K562 (cell line): ENCODE data around the gene SRL. TPM values are rescaled to one million over a fixed set of nuclear protein-coding genes. Genes with fewer than 3 reads are reported as not detected.

Experiments
- ADNP ChIP-seq: fragments of 200-800 bp; sonication (Bioruptor generic); IDR thresholded peaks from 2 replicates; pipeline ENCODE4 v1.6.1; 2016; ENCODE audit warnings: missing genetic modification characterization, missing compliant biosample characterization
- ATF1 ChIP-seq, 2 experiments: fragments of 450-650 bp in 1 of 2; IDR thresholded peaks; 2 replicates each; pipeline ENCODE4 v1.6.1; 2016; ENCODE audit warnings: missing compliant biosample characterization in 1 of 2, missing genetic modification characterization in 1 of 2
- CBX5 ChIP-seq: IDR thresholded peaks from 2 replicates; pipeline ENCODE4 v1.6.1; 2014; ENCODE audit warnings: low read depth, borderline replicate concordance
- CHCHD3 ChIP-seq: fragments of 250-450 bp; sonication (Bioruptor Pico); IDR thresholded peaks from 2 replicates; pipeline ENCODE4 v2.1.2; 2022; ENCODE audit warnings: mild to moderate bottlenecking
- E2F6 ChIP-seq, 2 experiments: IDR thresholded peaks; 2 replicates each; pipeline ENCODE4 v1.6.1; 2011; ENCODE audit warnings: borderline replicate concordance in 1 of 2, control low read depth in 1 of 2, low read depth in 1 of 2, low read length in 1 of 2, mild to moderate bottlenecking in 1 of 2, mixed read lengths in 1 of 2, moderate library complexity in 1 of 2; ENCODE audit not compliant: insufficient read depth in 1 of 2, insufficient read length in 1 of 2, poor library complexity in 1 of 2, severe bottlenecking in 1 of 2; ENCODE audit errors: extremely low read depth in 1 of 2
- ESRRA ChIP-seq: fragments of 450-650 bp; IDR thresholded peaks from 2 replicates; pipeline ENCODE4 v1.6.1; 2014; ENCODE audit warnings: low read depth, mild to moderate bottlenecking, moderate library complexity, borderline replicate concordance
- HMBOX1 ChIP-seq: sonication (generic); IDR thresholded peaks from 2 replicates; pipeline ENCODE4 v1.6.1; 2016
- KDM5B ChIP-seq: fragments of 200-600 bp; sonication (generic); IDR thresholded peaks from 2 replicates; pipeline ENCODE4 v1.6.1; 2012; ENCODE audit warnings: low read depth, mild to moderate bottlenecking, moderate library complexity, low read length, control low read depth, inconsistent platforms; ENCODE audit not compliant: insufficient replicate concordance
- MLLT1 ChIP-seq, 2 experiments: fragments of 450-650 bp; IDR thresholded peaks; 2 replicates each; pipeline ENCODE4 v1.6.1; 2016
- MTA3 ChIP-seq: fragments of 450-650 bp; formaldehyde crosslinking; IDR thresholded peaks from 2 replicates; pipeline ENCODE4 v1.6.1; 2017; ENCODE audit warnings: mild to moderate bottlenecking, borderline replicate concordance
- MXI1 ChIP-seq: IDR thresholded peaks from 2 replicates; pipeline ENCODE4 v1.6.1; 2011; ENCODE audit warnings: low read depth, mild to moderate bottlenecking, improper control_type of control experiment, low read length
- OTX1 ChIP-seq: fragments of 450-650 bp; formaldehyde crosslinking; IDR thresholded peaks from 2 replicates; pipeline ENCODE4 v1.4.0; 2022; ENCODE audit warnings: mild to moderate bottlenecking
- POLR2A ChIP-seq: fragments of 450-650 bp; conservative IDR thresholded peaks from 2 replicates; pipeline ENCODE4 v1.6.1; 2016
- POU5F1 ChIP-seq: fragments of 150-350 bp; IDR thresholded peaks from 2 replicates; pipeline ENCODE4 v1.6.1; 2014; ENCODE audit warnings: borderline replicate concordance, low read length, low read depth, mild to moderate bottlenecking; ENCODE audit not compliant: partially characterized antibody
- SAP30 ChIP-seq: fragments of 200-600 bp; sonication (generic); IDR thresholded peaks from 2 replicates; pipeline ENCODE4 v1.6.1; 2012; ENCODE audit warnings: borderline replicate concordance, low read depth, mild to moderate bottlenecking, moderate library complexity, low read length, control low read depth, inconsistent platforms; ENCODE audit not compliant: insufficient read depth, poor library complexity, severe bottlenecking
- TEAD2 ChIP-seq: fragments of 450-650 bp; IDR thresholded peaks from 2 replicates; pipeline ENCODE4 v1.6.1; 2016; ENCODE audit warnings: missing genetic modification characterization, control low read depth, missing compliant biosample characterization
- USF2 ChIP-seq: sonication (generic); formaldehyde crosslinking; IDR thresholded peaks from 2 replicates; pipeline ENCODE4 v1.5.0; 2020; ENCODE audit warnings: missing genetic modification reagents
- ZFP36 ChIP-seq: fragments of 150-350 bp; IDR thresholded peaks from 2 replicates; pipeline ENCODE4 v1.6.1; 2018; ENCODE audit warnings: low read length, low read depth; ENCODE audit not compliant: partially characterized antibody
- ZKSCAN1 ChIP-seq: fragments of 150-350 bp; IDR thresholded peaks from 2 replicates; pipeline ENCODE4 v1.6.1; 2016; ENCODE audit warnings: low read depth, low read length
- ZKSCAN8 ChIP-seq: fragments of 200-800 bp; sonication (Bioruptor generic); IDR thresholded peaks from 2 replicates; pipeline ENCODE4 v1.6.1; 2016; ENCODE audit warnings: missing genetic modification characterization, missing compliant biosample characterization
- ZNF133 ChIP-seq: fragments of 250-450 bp; sonication (Bioruptor Pico); IDR thresholded peaks from 2 replicates; pipeline ENCODE4 v1.4.0; 2020; ENCODE audit warnings: mild to moderate bottlenecking
- ZNF174 ChIP-seq: fragments of 250-450 bp; sonication (Bioruptor Pico); IDR thresholded peaks from 2 replicates; pipeline ENCODE4 v1.4.0; 2020; ENCODE audit warnings: mild to moderate bottlenecking
- ZNF445 ChIP-seq: fragments of 250-450 bp; sonication (Bioruptor Pico); IDR thresholded peaks from 2 replicates; pipeline ENCODE4 v1.4.0; 2020; ENCODE audit warnings: low read depth, mild to moderate bottlenecking, moderate library complexity
- polyA plus RNA-seq, 8 experiments: library from polyadenylated mRNA; depleted of rRNA in 4 of 8; stranded (reverse) in 5 of 8; unstranded in 3 of 8; fragments of >200 nt; fragmentation: Nextera tagmentation in 2 of 8; fragmentation: Illumina TruSeq in 1 of 8; extraction: Ambion mirVana in 2 of 8; extraction: Trizol in 1 of 8; gene quantifications; 2 replicates each; pipeline versions ENCODE4 v1.2.1 to v1.2.3, GENCODE V29; 2011 to 2014; ENCODE audit warnings: inconsistent platforms in 1 of 8, missing spikeins in 1 of 8
- total RNA-seq, 7 experiments: library from RNA; depleted of rRNA in 6 of 7; stranded (reverse); fragments of >200 nt in 6 of 7; fragmentation: Illumina TruSeq in 2 of 7; extraction: Trizol in 2 of 7; gene quantifications; 2 replicates each; pipeline versions ENCODE4 v1.2.1 to v1.2.3, GENCODE V29; 2011 to 2021; ENCODE audit warnings: low replicate concordance in 1 of 7

The SRL gene
- total and polyA plus RNA-seq, 9 of the 15 experiments (the other 6 are each of a cell fraction or from before 2014, with no cell fraction given) = 0.01 TPM; not detected in 8

- TF ChIP-seq KDM5B (peak; percentile 46), ATF1 (CRISPR knock-in tag; IDR thresholded peaks at IDR 0.05) (no peak), ATF1 (tag; IDR thresholded peaks at IDR 0.05) (peak; percentile 75), CBX5 (no peak), ZNF133 (no peak), MTA3 (peak; percentile 91), OTX1 (CRISPR knock-in tag) (no peak), ADNP (no peak), MLLT1 (IDR thresholded peaks at IDR 0.05) (0 out of 4 replicates have a peak, but pooled peaks of 1 of the 2 experiments have one; percentile 24), TEAD2 (no peak), POU5F1 (no peak), ZFP36 (no peak), ESRRA (0 out of 2 replicates have a peak, but pooled peaks have one; percentile 23), ZNF445 (CRISPR knock-in tag) (no peak), ZKSCAN8 (CRISPR knock-in tag) (peak; percentile 66; the same call in 1 of the 2 replicates), ZKSCAN1 (no peak), HMBOX1 (no peak), SAP30 (no peak), E2F6 (IDR thresholded peaks at IDR 0.05; ENCODE audit: borderline replicate concordance in 1 of 2, extremely low read depth in 1 of 2, insufficient read depth in 1 of 2, insufficient read length in 1 of 2, low read depth in 1 of 2, low read length in 1 of 2, poor library complexity in 1 of 2, severe bottlenecking in 1 of 2) (peak; percentile 17 to 59), POLR2A (peak; percentile 88), MXI1 (no peak), USF2 (CRISPR knock-in tag) (peak; percentile 56), CHCHD3 (CRISPR knock-in tag) (no peak), ZNF174 (CRISPR knock-in tag) (no peak)
Measured at GRCh38 chr16:4244254-4245076, 2.6 kb upstream of the SRL start (continued).
